RPMI8226 (cell line): Measurements from ENCODE around the gene P4HB.
A peak's percentile ranks its signal among the peaks of the same experiment; 100 is the strongest.

Experiments
- DNase-seq: peaks from one replicate; pipeline ENCODE4 v3.0.0-alpha.2; 2015

Gene P4HB

DNA sequence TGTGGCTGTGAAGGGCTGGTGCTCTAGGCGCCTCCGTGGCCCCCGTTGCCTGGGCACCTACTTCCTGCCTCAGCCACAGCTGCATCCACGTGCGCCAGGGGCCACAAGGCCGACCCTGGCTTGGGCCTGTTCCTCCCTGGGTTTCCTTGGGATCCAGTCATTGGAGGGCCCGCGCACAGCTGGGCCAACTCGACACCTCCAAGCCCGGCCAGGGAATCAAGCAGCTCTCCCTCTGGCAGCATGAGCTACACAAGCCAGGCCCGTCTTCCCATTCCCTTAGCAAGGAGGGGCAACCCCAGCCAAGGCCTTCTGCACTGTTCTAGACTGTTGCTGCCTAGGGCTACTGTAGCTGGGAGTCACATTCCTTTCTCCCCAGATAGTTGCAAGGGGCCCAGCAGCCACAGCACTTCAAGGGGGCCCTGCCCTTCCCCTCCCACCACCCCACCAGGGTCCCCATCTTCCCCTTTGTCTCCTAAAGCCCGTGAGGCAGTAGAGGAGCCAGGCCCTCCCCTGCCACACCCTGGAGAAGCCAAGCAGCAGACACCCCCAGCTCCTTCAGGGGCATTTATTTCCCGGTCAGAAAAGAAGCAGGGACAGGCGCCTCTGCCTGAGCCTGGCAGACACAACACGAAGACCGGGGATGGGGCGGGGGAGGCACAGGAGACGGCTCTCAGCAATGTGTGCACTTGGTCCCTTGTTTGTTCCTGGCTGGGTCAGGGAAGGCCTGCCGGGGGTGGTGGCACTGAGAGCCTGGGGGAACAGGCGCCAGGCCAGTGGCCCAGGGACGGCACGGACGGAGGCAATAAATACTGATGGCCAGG is 7.0 kb upstream of the P4HB start:
- peak; percentile 43 for DNase-seq

DNA sequence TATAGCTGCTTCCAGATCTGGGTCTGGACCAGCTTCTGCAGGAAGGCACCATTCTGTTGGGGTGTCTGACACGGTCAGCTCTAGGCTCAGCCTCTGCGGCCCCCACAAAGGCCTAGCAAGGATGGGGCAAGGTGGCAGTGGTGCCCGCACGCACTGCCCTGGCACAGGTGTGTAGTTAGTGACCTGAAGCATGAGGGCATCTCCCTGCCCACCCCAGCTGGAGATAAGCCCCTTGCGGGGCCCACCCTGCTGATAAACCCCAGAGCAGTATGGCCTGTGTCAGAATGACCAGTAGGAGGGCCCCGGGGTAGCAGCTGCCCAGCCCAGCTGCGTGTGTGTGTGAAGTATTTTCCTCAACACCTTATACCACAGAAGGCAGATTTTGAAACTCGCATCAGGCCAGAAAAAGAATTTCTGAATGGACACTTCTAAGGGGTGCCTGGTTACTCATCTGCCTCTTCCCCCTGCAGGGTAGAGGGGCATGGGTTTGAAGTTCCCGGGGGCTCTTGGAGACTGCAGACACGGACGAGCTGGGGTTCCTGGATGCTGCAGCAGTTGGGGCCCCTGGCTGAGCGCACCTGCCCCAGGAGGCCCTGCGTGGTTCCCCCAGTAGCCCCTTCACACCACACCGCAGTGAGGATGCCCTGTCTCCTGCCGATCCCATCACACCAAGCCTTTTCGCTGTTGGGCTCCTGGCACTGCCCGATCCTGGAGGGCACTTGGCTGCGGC is 6.3 kb upstream of the P4HB start:
- DNase-seq: no peak

DNA sequence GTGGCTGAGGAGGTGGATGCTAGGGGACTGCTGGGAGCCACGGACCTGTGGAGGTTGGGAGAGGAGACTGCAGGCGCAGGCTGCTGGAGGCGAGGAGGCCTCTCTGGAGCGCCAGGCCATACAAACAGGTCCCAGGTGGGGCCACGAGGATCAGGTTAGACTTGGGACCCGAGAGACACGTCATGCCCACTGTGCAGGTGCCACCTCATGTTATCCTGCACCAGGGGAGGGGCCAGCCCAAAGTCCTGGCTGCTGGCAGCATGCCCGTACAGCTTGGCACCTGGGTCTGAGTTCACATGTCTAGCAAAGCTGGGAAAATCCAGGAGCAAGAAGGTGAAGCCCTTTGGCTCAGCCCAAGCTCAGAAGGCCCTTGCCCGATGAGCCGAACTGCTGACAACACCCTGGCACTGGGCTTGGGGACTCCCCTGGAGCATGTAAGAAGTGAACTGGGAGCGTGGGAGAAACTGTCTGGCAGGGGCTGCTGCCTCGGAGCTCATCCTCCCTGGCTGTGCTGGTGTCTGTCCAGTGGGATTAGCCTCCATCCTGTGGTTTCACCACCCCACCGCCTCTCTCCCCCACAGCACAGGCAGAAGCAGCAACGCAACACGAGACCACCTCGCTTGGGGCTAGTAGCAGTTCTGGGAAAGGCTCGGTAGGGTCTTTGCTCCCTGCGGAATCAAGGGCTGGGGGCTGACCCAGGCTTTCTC is 5.6 kb upstream of the P4HB start:
- DNase-seq: peak; percentile 90

DNA sequence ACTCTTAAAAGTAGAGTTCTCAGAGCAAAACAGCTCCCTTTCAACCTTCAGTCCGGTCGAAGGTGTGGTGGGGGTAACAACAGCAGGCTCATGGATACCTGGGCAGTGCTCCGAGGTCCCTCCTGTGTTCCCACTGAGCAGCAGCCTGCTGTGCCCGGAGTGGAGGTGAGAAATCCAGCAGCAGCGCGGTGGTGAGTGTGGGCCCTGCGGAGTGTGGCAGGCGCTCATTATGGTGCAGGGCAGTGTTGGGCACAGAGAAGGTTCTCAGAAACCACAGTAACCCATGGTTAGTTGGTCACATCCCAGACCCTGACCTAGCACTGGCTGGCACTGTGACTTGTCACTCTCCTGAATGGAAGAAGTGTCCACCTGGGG is 5.0 kb upstream of the P4HB start:
- DNase-seq: no peak

DNA sequence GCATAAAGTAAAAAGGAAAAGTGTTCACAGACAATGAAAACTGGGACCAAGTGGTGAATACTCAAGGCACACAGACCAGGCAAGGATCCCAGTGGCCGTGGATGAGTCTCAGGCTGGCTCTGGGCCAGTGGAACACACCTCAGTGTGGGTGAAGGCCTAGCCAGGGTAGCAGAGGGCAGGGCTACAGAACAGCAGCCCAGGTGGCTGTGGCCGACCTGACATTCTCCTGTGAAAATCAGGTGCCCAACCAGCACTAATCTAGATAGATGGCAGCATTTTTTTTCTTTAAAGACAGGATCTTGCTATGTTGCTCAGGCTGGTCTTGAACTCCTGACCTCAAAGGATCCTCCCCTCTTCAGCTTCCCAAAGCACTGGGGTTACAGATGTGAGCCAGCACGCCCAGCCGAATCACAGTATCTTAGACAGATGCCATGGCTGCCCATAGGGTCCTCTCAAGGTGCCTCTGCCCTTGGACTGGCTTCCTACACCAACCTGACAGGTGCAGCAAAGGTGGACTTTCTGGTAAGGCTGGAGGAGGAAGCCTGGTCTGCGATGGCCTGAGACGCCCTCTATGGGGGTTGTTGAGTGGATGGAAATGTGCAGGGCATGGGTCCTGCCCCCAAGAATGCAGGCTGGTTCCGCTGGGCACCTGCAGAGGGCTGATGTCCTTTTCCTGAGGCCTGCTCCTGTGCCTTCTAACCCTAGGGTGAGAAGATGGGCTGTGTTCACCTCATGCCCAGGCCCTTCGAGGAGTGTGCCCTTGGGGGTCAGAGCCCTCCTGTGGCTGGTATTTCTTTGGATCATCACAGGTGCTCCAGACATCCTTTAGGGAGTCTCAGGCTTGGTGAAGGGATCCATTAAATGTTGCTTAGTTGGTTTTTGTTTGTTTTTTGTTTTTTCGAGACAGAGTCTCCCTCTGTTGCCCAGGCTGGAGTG is 3.8 kb upstream of the P4HB start:
- DNase-seq: peak; percentile 55

DNA sequence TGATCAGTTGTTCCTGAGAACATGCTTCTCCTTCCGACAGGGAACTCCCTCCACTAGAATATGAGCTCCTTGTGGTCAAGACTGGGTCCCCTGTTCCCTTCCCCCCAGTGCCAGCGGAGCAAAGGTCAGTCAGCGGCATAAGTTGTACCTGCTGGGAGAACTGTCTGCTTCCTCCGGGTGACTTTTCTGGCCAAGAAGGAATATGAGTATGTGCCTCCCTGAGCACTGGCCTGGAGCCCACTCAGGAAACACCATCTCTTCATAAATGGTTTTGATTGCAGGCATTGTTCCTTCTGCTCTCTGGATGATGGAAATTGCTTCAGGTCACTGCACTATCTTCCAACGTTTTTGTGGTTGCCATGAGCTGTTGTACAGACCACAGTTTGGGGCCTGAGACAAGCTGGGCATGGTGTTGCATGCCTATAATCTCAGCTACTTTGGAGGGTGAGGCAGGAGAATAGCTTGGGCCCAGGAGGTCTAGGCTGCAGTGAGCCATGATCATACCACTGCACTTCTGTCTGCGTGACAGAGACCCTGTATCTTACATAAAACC is 2.9 kb upstream of the P4HB start:
- DNase-seq: no peak

DNA sequence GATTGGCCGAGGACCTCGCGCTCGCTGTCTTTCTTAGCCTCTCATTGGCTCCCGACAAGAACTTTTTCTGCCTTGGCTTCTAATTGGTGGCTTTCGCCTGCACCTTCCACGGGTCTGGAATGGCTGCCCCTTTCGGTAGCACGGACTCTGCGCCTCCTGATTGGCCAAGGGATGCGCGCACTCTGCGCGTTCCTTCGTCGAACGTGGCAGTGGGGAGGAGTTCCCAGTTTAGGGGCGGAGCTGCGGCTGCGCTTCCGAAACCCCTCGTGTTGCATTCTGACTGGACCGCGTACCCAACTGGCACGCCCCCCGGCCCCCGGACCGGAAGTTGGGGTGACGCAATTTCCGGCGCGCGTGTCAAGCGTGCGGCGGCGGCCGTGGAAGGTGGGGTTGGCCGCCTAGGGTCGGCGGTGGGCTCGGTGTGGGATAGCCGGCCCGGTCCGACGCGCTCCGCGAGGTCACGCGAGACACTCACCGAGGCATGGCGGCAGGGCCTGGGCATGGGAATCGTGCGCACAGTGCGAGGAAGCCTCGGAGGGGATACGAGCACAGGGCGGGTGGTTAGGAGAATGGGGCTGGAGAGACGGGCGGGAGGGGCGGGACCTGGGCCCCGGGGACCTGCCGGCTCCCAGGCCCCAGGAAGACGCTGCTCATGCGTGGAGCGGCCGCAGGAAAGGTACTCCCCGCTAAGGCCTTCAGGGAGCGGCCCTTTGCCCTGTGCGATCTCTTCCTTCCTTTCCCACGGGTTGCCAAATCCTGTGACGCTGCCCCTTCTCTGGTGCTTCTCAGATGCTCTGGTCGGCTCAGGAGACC is 627 bp upstream of the P4HB start:
- peak; percentile 100 for DNase-seq

DNA sequence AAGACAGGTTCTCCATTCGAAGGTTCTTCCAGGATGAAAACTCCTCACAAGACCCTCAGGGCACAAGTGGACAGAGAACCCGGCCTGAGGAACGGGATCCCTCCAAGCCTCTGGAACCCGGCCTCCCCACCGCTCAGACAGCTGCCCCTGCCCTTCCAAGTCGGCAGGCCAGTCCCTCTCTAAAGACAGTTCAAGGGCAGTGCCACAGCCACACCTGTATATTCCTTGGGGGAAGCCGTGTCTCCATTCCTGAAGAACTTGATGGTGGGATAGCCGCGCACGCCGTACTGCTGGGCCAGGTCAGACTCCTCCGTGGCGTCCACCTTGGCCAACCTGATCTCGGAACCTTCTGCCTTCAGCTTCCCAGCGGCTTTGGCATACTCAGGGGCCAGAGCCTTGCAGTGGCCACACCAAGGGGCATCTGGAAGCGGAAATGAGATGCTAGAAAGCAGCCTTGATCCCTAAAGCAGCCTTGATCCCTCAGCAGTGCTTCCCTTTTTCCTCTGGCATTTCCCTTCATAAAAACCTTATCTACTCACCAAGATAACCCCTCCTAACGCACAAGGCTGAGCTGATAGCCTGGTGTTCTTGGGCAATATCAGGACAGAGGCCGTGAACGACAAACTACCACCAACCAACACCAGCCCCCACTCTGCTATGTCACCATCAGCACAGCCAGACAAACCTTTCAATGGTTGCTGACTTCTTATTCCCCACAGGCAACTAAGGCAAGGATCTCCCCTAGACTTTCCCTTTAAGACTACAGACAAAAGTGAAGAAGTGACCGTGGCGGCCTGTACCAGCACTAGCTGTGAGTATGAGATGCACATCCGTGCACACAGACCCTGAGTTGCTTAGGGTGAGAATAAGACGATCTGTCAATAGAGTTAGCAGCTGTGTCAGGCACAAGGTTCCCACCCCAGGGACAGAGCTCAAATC is 1.1 kb downstream of the P4HB start:
- DNase-seq: no peak

DNA sequence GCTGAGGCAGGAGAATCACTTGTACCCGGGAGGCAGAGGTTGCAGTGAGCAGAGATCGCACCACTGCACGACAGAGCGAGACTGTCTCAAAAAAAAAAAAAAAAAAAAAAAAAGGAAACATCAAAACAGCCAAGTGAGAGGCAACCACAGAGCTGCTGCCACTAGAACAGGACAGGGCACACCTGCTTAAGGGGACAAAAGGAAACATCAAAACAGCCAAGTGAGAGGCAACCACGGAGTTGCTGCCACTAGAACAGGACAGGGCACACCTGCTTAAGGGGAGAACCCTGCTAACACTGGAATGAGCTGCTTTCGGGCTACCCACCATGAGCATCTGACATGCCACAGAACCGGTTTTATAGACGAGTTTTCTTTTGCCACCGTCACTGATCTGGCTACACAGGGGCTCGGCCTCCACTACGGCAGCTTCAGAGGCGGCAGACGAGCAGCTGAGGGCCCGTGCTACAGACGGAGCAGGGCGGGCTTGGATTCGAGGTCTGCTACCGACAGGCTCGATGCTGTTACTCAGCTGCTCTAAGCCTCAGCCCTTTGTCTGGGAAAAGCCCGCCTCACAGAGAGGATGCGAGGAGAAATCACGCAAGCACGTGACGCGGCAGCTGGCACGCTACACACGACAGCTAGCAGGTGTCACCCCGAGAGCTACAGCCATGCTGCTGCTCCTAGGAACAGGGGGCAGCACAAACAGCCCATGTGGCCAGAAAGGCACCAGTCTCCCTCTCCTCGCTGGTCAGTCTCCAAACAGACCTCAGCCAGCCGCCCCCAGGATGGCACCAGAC is 2.0 kb downstream of the P4HB start:
- DNase-seq: no peak

DNA sequence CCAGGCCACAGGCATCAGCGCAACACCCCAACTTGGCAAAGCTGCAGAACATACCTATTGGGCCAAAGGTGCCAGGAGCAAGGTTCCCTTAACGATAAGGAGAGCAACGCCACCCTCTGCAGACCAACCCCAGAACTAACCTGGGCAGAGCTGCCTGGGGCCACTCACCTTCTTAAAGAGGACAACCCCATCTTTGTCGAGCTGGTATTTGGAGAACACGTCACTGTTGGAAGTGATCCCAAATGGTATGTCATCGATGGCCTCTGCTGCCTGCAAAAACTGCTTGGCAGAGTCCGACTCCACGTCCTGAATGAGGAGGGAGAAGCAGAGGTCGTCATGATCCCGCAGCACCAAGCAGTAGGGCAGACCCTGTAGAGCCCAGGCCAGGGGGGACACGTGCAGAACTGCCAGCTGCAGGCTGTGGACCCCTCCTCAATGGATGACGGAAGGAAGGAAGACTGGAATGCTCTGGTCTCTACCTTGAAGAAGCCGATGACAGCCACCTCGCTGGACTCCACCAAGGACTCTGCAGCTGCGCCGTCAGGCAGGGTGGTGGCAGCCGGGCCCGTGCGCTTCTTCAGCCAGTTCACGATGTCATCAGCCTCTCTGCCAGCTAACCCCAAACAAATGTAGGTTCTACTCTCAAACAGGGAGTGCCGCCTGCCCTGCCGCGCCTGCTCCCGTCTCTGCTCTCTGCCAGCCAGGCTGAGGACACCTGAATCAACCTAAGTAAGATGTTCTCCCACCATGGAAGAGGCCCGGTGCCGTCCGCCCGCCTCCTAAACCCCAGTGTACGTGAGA is 5.2 kb downstream of the P4HB start:
- DNase-seq: no peak

DNA sequence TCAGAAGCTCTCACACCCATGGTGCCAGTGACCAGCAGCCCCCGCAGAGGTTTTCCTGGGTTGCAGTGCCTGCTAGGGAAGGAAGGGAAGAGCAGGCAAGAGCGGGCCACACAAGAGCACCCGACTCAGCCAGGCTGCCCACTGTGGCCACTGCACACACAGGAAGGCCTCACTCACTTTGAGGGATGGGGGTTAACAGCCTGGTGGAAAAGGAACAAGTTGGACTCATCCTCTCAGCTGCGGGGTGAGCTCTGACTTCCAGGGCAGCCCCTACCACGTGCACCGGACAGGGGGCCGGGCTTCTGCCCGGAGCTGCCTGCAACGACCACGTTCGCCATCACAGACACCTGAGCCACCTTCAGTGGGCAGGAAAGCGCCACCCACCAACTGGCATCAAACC is 8.1 kb downstream of the P4HB start:
- DNase-seq: no peak

DNA sequence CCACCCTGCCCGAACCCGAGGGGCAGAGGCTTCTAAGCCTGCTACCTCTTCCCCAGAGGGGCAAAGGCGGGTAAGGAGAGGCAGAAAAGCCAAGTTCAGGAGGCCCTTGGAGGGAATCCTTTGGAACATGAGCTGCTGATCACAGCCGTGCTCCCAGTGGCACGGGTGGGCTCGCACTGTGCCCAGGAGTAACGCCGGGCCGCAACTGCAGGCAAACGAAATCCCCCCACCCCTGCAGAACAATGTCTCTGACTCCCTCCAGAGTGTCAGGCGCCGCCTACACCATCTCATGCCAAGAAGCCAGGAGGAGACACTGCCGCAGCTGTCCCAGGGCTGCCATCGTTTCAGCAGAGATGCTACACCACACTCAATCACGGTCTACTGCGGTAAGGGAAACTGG is 8.9 kb downstream of the P4HB start:
- DNase-seq: no peak

DNA sequence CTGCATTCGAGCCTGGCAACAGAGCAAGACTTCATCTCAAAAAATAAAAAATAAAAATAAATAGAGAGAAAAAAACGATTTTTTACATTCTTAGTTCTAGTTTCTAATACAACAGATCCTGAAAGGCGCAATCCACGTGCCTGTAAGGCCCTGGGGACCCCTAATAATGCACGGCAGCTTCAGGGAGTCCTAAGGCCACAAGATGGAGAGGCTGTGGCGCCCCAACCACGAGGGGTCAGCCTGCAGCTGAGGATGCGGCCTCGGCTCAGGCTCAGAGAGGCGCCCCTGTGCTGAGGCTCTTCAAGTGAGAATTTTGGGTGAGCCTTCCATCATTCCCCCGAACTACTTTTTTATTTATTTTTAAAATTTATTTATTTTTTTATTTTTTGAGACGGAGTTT is 10.9 kb downstream of the P4HB start:
- no peak for DNase-seq

DNA sequence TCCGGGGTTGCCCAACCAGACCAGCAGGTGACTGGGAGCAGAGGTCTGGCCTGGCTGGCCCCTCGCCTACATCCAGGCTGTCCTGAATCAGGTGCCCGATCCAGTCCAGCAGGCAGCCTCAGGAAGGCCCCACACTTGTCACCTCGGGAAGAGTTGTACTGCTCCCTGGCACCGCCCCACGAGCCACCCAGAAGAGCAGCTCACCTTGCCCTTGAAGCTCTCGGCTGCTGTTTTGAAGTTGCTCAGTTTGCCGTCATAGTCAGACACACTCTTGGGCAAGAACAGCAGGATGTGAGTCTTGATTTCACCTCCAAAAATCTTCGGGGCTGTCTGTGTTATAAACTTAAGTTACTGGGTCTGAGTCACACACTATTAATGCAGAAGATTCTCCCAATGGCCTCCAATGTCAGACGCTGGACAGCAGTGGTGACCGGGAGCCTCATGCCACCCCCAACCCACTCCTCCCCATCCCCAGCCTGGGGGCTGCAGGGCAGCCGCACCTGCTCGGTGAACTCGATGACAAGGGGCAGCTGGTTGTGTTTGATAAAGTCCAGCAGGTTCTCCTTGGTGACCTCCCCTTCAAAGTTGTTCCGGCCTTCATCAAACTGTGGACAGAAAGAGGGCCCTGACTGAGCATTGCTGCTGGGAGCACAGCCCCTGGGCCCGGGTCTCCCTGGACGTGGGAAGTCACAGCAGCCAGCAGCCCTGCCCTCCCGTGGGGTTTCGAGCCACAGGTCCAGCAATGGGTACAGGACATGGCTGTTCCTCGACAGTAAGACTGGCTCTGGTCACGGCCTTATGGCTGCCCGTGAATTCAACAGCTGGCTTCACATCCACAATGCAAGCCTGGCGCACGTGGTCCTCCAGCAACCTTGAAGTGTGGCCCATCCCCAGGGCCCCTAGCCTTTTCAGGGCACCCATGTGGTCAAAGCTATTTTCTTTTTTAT is 13.3 kb downstream of the P4HB start:
- no peak for DNase-seq

DNA sequence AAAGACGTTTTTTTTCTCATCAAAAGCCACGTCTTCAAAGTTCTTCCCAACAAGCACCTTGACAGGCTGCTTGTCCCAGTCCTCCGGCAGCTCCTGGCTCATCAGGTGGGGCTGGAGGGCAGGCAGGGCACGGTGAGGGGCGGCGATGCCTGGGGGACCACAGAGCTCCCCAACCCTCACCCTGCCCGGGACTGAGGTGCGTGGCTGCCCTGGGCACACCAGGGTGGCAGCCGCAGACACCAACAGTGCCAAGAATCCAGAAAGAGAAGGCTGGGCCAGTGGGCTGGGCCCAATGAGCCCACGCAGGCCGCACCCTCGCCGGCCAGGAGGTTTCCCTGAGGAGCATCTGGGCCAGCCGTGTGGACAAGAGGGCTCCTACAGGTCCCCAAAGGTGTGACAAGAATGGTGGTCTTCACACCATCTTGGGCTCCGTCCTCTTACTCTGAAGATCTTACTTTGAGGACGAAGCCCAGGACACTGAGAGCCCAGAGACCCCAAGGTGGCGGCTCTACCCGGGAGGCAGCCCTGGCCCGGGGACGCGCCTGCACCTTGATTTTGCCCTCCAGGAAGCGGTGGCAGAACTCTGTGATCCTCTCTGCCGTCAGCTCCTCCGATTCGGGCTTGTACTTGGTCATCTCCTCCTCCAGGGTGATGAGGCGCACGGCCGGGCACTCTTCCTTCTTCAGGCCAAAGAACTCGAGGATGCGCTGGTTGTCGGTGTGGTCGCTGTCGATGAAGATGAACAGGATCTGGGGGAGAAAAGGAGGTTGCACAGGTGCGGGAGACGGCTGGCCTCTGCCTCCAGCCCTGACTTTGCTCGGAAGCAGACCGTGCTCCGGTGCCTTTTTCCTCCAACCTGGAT is 14.2 kb downstream of the P4HB start:
- no peak for DNase-seq

DNA sequence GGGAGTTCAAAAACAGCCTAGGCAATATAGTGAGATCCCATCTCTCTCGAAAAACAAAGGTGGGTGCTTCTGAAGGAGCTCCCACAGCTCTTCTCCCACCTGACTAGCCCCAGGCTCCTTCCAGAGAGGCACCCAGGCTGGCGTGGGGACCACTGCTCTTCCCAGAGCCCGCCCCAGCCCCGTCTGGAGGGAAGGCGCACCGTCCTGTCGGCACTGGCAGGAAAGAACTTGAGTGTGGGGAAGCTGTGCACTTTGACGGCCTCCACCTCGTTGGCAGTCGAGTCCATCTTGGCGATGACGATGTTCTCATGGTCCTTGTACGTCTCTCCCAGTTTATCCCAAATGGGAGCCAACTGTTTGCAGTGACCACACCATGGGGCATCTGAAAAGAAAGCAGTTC is 15.0 kb downstream of the P4HB start:
- no peak for DNase-seq
